ENCODE data around the gene GADD45B.
"Not testable (repeated sequence)": the region's sequence is repeated elsewhere in the genome, so short reads cannot be mapped to it uniquely, and the experiment has no call there.

DNA sequence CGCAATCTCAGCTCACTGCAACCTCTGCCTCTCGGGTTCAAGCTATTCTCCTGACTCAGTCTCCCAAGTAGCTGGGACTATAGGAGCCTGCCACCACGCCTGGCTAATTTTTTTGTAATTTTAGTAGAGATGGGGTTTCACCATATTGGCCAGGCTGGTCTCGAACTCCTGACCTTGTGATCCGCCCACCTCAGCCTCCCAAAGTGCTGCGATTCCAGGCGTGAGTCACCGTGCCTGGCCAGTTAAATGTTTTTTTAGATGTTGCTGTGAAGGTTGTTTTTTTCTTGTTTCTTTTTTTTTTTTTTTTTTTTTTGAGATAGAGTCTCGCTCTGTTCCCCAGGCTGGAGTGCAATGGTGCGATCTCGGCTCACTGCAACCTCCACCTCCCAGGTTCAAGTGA lies 42.9 kb downstream of the GADD45B start:
- not testable (repeated sequence) for TF ChIP-seq POLR2A (IDR thresholded peaks at IDR 0.05; ENCODE audit: low read depth, low read length); TAF1 (IDR thresholded peaks at IDR 0.05; ENCODE audit: borderline replicate concordance, low read depth, low read length); POLR2AphosphoS5 (IDR thresholded peaks at IDR 0.05; ENCODE audit: low read depth, low read length)

All from GM12892 (cell line).